ENCODE results near the gene EIF4E. TPM values are rescaled to one million over a fixed set of nuclear protein-coding genes. Genes with fewer than 3 reads are reported as not detected.

The EIF4E gene
- polyA plus RNA-seq, 1 donor from 2014 or later = 189 TPM

DNA sequence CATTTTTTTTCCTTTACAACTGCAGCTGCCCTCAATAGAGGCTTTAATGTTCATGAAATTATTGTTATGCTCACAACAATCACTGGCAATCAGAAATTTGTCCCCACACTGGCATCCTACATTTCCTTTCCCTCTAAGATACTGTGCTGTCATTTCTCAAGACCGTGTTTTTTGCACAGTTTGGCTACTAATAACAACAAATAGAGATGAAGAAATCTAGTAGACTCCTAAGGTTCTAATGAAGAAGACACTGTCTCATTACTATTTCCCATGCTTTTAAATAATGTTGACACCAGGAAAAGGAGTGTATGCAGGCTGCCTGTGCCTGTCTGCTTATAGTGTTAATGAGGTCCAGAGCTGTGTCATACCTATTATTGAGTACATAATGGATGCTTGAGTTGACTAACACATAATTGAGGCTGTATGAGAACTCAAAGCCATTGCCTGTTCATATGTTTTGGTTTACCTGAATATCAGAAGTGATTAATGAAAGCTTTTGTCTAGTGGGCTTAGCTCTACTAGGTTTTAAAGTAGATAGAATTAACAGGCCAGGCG, 1.5 kb upstream of the EIF4E start:
- H3K4me2 ChIP-seq (ENCODE audit: low read length) = no peak overlapping the region
- no peaks in the 10 kb centered on the region for H3K36me3 ChIP-seq (ENCODE audit: insufficient read depth, low read length)
- no peak overlapping the region for H3K9ac ChIP-seq (ENCODE audit: low read length)
- H4K20me1 ChIP-seq (ENCODE audit: insufficient read depth) = no peaks in the 10 kb centered on the region
- no peak overlapping the region for H2AFZ ChIP-seq (ENCODE audit: low read depth, low read length)
- H3K4me3 ChIP-seq (ENCODE audit: low read length) = no peak overlapping the region
- H3K27ac ChIP-seq (ENCODE audit: low read length) = no peak overlapping the region
- H3F3A ChIP-seq (ENCODE audit: insufficient read depth, low read length, poor library complexity, severe bottlenecking) = no peaks in the 10 kb centered on the region
- H3K9me2 ChIP-seq (ENCODE audit: insufficient read depth, low read length) = no peaks in the 10 kb centered on the region
- H3K79me2 ChIP-seq (replicated peaks; ENCODE audit: insufficient read depth, low read length) = peaks cover 18% of the 10 kb centered on the region
- TF ChIP-seq MXI1 (conservative IDR thresholded peaks at IDR 0.05; ENCODE audit: poor library complexity, severe bottlenecking) (no peak), CTCF (IDR thresholded peaks at IDR 0.05; ENCODE audit: poor library complexity, severe bottlenecking) (no peak), EP300 (conservative IDR thresholded peaks at IDR 0.05; ENCODE audit: poor library complexity, severe bottlenecking) (no peak), POLR2AphosphoS5 (IDR thresholded peaks at IDR 0.05) (no peak), TAF1 (IDR thresholded peaks at IDR 0.05; ENCODE audit: low read depth) (no peak), REST (IDR thresholded peaks at IDR 0.05; ENCODE audit: borderline replicate concordance) (no peak), RAD21 (conservative IDR thresholded peaks at IDR 0.05) (no peak), SMC3 (conservative IDR thresholded peaks at IDR 0.05; ENCODE audit: poor library complexity) (no peak), EZH2 (IDR thresholded peaks at IDR 0.05; ENCODE audit: borderline replicate concordance, insufficient read depth, low read length, poor library complexity, severe bottlenecking) (no peak)
- H3K9me3 ChIP-seq (ENCODE audit: low read length) = no peaks in the 10 kb centered on the region
- no peaks in the 10 kb centered on the region for H3K27me3 ChIP-seq (ENCODE audit: insufficient read depth, low read depth, low read length)

DNA sequence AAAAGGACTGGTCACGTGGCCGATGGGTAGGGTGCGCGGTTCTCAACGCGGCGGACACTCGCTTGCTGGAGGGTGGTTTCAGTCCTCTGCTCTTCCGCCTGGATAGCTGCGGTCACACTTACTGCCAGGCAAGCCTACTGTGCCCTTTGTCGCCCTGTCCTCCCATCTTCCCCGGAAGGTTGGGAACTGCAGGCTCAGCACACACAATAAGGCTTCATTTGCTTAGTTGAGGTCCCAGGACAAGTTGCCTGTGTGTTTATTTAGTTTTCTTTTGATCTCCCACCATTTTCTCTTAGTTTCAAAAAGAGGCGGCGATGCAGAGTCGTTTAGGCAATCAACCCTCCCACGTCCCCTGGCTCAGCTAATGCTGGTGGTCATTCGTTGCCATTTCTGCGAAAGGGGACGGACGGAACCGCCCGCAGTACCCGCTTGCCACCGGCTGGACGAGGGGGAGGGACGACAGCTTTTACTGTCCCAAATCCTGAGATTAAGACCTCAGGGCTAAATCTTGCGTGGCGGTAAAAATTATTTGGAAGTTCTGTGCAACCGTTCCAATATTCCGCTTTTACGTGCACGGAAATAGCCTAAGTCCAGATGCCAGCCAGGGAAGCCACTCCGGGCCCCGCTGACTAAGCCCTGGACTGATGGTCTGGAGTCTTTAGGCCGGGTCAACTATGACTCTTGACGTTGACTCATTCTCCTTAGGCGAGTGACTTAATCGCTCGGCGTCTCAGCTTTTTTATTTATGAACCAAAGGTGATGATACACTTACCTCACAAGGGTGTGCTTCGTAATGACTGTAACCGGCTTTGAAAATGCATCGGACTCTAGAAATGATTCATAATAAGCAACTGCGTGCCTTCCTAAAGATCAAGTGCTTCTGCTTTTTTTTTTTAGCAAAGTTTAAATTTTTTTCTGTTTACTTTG, 671 bp upstream of the EIF4E start:
- Histone ChIP-seq H3K27me3 (ENCODE audit: insufficient read depth, low read depth, low read length) (no peaks in the 10 kb centered on the region), H3K36me3 (ENCODE audit: insufficient read depth, low read length) (no peaks in the 10 kb centered on the region), H3K79me2 (replicated peaks; ENCODE audit: insufficient read depth, low read length) (peaks cover 26% of the 10 kb centered on the region), H3K4me3 (ENCODE audit: low read length) (peak overlapping the region; percentile 92), H3K9me2 (ENCODE audit: insufficient read depth, low read length) (no peaks in the 10 kb centered on the region), H4K20me1 (ENCODE audit: insufficient read depth) (no peaks in the 10 kb centered on the region), H3K9ac (ENCODE audit: low read length) (peak overlapping the region; percentile 56), H3F3A (ENCODE audit: insufficient read depth, low read length, poor library complexity, severe bottlenecking) (no peaks in the 10 kb centered on the region), H3K4me2 (ENCODE audit: low read length) (peak overlapping the region; percentile 23), H3K9me3 (ENCODE audit: low read length) (no peaks in the 10 kb centered on the region), H2AFZ (ENCODE audit: low read depth, low read length) (peak overlapping the region; percentile 89), H3K27ac (ENCODE audit: low read length) (peak overlapping the region; percentile 55)
- TF ChIP-seq TAF1 (IDR thresholded peaks at IDR 0.05; ENCODE audit: low read depth) = no peak
- TF ChIP-seq EZH2 (IDR thresholded peaks at IDR 0.05; ENCODE audit: borderline replicate concordance, insufficient read depth, low read length, poor library complexity, severe bottlenecking) = no peak
- TF ChIP-seq MXI1 (conservative IDR thresholded peaks at IDR 0.05; ENCODE audit: poor library complexity, severe bottlenecking) = no peak
- TF ChIP-seq RAD21 (conservative IDR thresholded peaks at IDR 0.05) = no peak
- TF ChIP-seq POLR2AphosphoS5 (IDR thresholded peaks at IDR 0.05) = no peak
- TF ChIP-seq CTCF (IDR thresholded peaks at IDR 0.05; ENCODE audit: poor library complexity, severe bottlenecking) = no peak
- TF ChIP-seq EP300 (conservative IDR thresholded peaks at IDR 0.05; ENCODE audit: poor library complexity, severe bottlenecking) = no peak
- TF ChIP-seq REST (IDR thresholded peaks at IDR 0.05; ENCODE audit: borderline replicate concordance) = no peak
- no peak for TF ChIP-seq SMC3 (conservative IDR thresholded peaks at IDR 0.05; ENCODE audit: poor library complexity)
